ENCODE data around the gene RFNG. TPM values are rescaled to one million over a fixed set of nuclear protein-coding genes. Genes with fewer than 3 reads are reported as not detected.

Gene RFNG
- total and polyA plus RNA-seq, 10 of the 15 experiments (the other 5 are each of a cell fraction or from before 2014, with no cell fraction given) = 0.10 to 19.6 (median 6.2) TPM

DNA sequence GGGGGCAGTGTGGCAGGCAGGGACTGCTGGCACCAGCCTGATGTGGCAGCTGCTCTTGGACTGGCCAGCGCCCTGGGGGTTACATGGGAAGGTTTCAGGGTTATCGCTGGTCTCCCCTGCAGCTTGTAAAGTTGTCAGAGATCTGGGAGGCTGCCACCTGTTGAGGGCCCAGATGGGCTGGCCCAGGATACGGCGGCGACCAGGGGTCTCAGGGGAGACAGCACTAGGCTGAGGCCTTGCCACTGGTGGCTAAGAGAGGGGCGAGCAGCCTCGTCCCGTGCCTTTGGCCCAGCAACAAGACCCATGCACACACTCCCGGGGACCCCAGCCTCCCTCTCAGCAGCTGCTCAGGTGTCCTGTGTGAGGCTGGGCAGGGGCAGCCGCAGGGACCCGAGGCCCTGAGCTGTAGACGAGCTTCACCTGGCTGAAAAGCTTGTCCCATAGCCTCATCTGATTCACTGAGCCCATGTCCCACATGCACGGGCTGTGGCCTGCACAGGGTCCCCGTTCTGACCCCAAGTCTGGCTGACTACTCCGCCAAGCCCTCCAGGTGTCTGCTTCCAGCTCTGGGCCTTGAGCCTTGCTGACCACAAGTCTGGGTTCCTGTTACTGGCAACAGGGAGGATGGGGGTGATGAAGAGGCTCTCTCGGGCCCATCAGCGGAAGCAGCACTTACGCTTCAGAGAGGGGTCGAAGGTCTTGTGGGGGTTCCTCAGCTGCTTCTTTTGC, 7.8 kb upstream of the RFNG start:
- H3K4me3 ChIP-seq = no peak overlapping the region
- H3K27ac ChIP-seq (ENCODE audit: control insufficient read depth, insufficient read depth) = no peak overlapping the region
- H3K79me2 ChIP-seq (ENCODE audit: control insufficient read depth, insufficient read depth, low read length) = peaks cover 3% of the 10 kb centered on the region
- SMC1A ChIA-PET (ENCODE audit: uncharacterized antibody, unreplicated experiment) = no interaction called here
- no peaks in the 10 kb centered on the region for H3K9me3 ChIP-seq (replicated peaks; ENCODE audit: control insufficient read depth, insufficient read depth, low read length)
- WGBS (ENCODE audit: insufficient coverage, insufficient replicate concordance, low lambda C conversion rate, missing lambda C conversion rate) = 73% methylated on average over 19 of the region's 19 CpGs
- H3K9ac ChIP-seq (ENCODE audit: control insufficient read depth, insufficient read depth, low read length) = no peak overlapping the region
- RAD21 ChIA-PET (ENCODE audit: unreplicated experiment) = no interaction called here
- DNase-seq (ENCODE audit: low read depth, low spot score) (no peak), ATAC-seq (no peak), FAIRE-seq (no peak)
- no peak overlapping the region for H2AFZ ChIP-seq (ENCODE audit: control insufficient read depth, low read depth, low read length)
- intact Hi-C loops (cut with micrococcal nuclease; ENCODE audit: unreplicated experiment) = no loop called here
- no peaks in the 10 kb centered on the region for H3K27me3 ChIP-seq (replicated peaks in 1 of 2; ENCODE audit: control insufficient read depth in 2 of 2, insufficient read depth in 2 of 2, low read length in 1 of 2)
- no peaks in the 10 kb centered on the region for H4K20me1 ChIP-seq (ENCODE audit: control insufficient read depth, insufficient read depth)
- POLR2A ChIA-PET = interaction anchor here (0.6 kb wide), 1 partner anchor 134 kb away, joined by 3 read pairs; no protein-coding TSS in a partner anchor
- peaks cover 3 to 36% of the 10 kb centered on the region in 2 experiments for H3K36me3 ChIP-seq (ENCODE audit: control insufficient read depth in 2 of 2, insufficient read depth in 2 of 2, low read length in 1 of 2)
- CTCF ChIA-PET = interaction anchor here (1.1 kb wide), 1 partner anchor 22 kb away, joined by 3 read pairs; the partner anchor contains the start of gene DCXR
- no TSS peak for BruUV-seq (replicated peaks)
- peaks cover 4% of the 10 kb centered on the region for H3K4me1 ChIP-seq (ENCODE audit: control insufficient read depth, insufficient read depth, low read length)
- in situ Hi-C loops (cut with MboI) = no loop called here
- H3K4me2 ChIP-seq (ENCODE audit: control insufficient read depth, insufficient read depth) = no peak overlapping the region
- TF ChIP-seq MTA2 (IDR thresholded peaks at IDR 0.05; ENCODE audit: low read depth) (no peak), POLR2A (IDR thresholded peaks at IDR 0.05; ENCODE audit: low read depth, low read length) (peak; percentile 43; the same call in 1 of the 2 replicates)

DNA sequence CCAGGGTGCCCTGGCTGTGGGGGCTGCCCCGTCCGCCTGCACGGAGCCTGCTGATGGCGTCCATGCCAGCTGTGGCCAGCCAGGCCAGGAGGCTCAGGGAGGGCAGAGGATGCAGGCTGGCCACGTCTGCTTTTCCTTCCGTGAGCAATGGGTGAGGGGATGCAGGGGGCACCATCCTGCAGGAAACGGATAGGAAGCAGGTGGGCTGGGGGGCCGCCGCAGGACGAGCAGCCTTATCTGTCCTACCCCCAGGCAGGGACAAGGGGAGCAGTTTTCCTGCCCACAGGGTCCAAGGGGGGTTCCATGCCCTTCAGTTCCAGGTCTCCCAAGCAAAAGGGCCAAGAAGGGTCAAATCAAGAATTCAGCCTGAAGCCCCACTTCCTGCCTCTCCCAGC, 7.2 kb upstream of the RFNG start:
- no peak overlapping the region for H3K27ac ChIP-seq (ENCODE audit: control insufficient read depth, insufficient read depth)
- no peak for TF ChIP-seq DPF2 (IDR thresholded peaks at IDR 0.05)
- TF ChIP-seq POLR2A (IDR thresholded peaks at IDR 0.05; ENCODE audit: low read depth, low read length) = peak; percentile 51
- no peak for TF ChIP-seq PML (IDR thresholded peaks at IDR 0.05; ENCODE audit: low read length)
- no peak for TF ChIP-seq ZNF207 (IDR thresholded peaks at IDR 0.05; ENCODE audit: borderline replicate concordance)
- no peak overlapping the region for H3K4me2 ChIP-seq (ENCODE audit: control insufficient read depth, insufficient read depth)
- intact Hi-C loops (cut with micrococcal nuclease; ENCODE audit: unreplicated experiment) = no loop called here
- no peak overlapping the region for H3K4me3 ChIP-seq
- H3K27me3 ChIP-seq (replicated peaks in 1 of 2; ENCODE audit: control insufficient read depth in 2 of 2, insufficient read depth in 2 of 2, low read length in 1 of 2) = no peaks in the 10 kb centered on the region
- in situ Hi-C loops (cut with MboI) = no loop called here
- RAD21 ChIA-PET (ENCODE audit: unreplicated experiment) = no interaction called here
- CTCF ChIA-PET = no interaction called here
- POLR2A ChIA-PET = interaction anchor here (0.6 kb wide), 1 partner anchor 133 kb away, joined by 3 read pairs; no protein-coding TSS in a partner anchor
- no peak for ATAC-seq
- no peaks in the 10 kb centered on the region; the same call in 1 of the 2 replicates for H3K79me2 ChIP-seq (ENCODE audit: control insufficient read depth, insufficient read depth, low read length)
- no peaks in the 10 kb centered on the region for H4K20me1 ChIP-seq (ENCODE audit: control insufficient read depth, insufficient read depth)
- no peaks in the 10 kb centered on the region for H3K9me3 ChIP-seq (replicated peaks; ENCODE audit: control insufficient read depth, insufficient read depth, low read length)
- DNase-seq (ENCODE audit: low read depth, low spot score) = no peak
- no peaks in the 10 kb centered on the region; the same call in 1 of the 2 replicates for H3K4me1 ChIP-seq (ENCODE audit: control insufficient read depth, insufficient read depth, low read length)
- 88% methylated on average over 10 of the region's 10 CpGs for WGBS (ENCODE audit: insufficient coverage, insufficient replicate concordance, low lambda C conversion rate, missing lambda C conversion rate)
- no peak overlapping the region for H2AFZ ChIP-seq (ENCODE audit: control insufficient read depth, low read depth, low read length)
- no TSS peak for BruUV-seq (replicated peaks)
- SMC1A ChIA-PET (ENCODE audit: uncharacterized antibody, unreplicated experiment) = no interaction called here
- no peak overlapping the region for H3K9ac ChIP-seq (ENCODE audit: control insufficient read depth, insufficient read depth, low read length)
- FAIRE-seq = no peak
- H3K36me3 ChIP-seq (ENCODE audit: control insufficient read depth in 2 of 2, insufficient read depth in 2 of 2, low read length in 1 of 2) = peaks cover 3 to 36% of the 10 kb centered on the region in 2 experiments
